OCI-LY1 (cell line): ENCODE results near the gene MAN1C1.
A peak's percentile ranks its signal among the peaks of the same experiment; 100 is the strongest.

ENCODE experiments used
- H2AFZ ChIP-seq: fragments of 200-600 bp; sonication (generic), shearing (Covaris generic); 2 replicates; pipeline ENCODE4 v1.6.0; 2014; ENCODE audit warnings: antibody characterized with exemption, mild to moderate bottlenecking, low read length
- H3F3A ChIP-seq: fragments of 200-600 bp; sonication (generic), shearing (Covaris generic); 2 replicates; pipeline ENCODE4 v1.6.0; 2014; ENCODE audit warnings: mild to moderate bottlenecking, antibody characterized with exemption, low read length, moderate library complexity; ENCODE audit not compliant: insufficient read depth
- H3K27ac ChIP-seq: fragments of 200-600 bp; sonication (generic); 2 replicates; pipeline ENCODE4 v1.5.1; 2014; ENCODE audit warnings: low read length, mixed run types, mild to moderate bottlenecking, low read depth; ENCODE audit not compliant: poor library complexity, severe bottlenecking
- H3K27me3 ChIP-seq: fragments of 200-600 bp; sonication (generic); 2 replicates; pipeline ENCODE4 v1.6.0; 2014; ENCODE audit warnings: antibody characterized with exemption, mild to moderate bottlenecking, low read length, moderate library complexity; ENCODE audit not compliant: insufficient read depth
- H3K36me3 ChIP-seq: fragments of 200-600 bp; sonication (generic); 2 replicates; pipeline ENCODE4 v1.6.1; 2014; ENCODE audit warnings: mild to moderate bottlenecking, antibody characterized with exemption, low read length, moderate library complexity, mixed read lengths; ENCODE audit not compliant: insufficient read depth
- H3K4me1 ChIP-seq: fragments of 200-600 bp; sonication (generic); 2 replicates; pipeline ENCODE4 v1.5.1; 2014; ENCODE audit warnings: mild to moderate bottlenecking, low read length, moderate library complexity; ENCODE audit not compliant: insufficient read depth, severe bottlenecking
- H3K4me2 ChIP-seq: fragments of 200-600 bp; sonication (generic), shearing (Covaris generic); 2 replicates; pipeline ENCODE4 v1.6.1; 2014; ENCODE audit warnings: low read length
- H3K4me3 ChIP-seq: fragments of 200-600 bp; sonication (generic); 2 replicates; pipeline ENCODE4 v1.5.1; 2014; ENCODE audit warnings: low read length, low read depth, mild to moderate bottlenecking, mixed read lengths; ENCODE audit not compliant: poor library complexity, severe bottlenecking
- H3K79me2 ChIP-seq: fragments of 200-600 bp; shearing (Covaris generic); 2 replicates; pipeline ENCODE4 v1.6.1; 2016; ENCODE audit warnings: mixed run types, low read length, mixed read lengths; ENCODE audit not compliant: insufficient read depth
- H3K9ac ChIP-seq: fragments of 200-600 bp; sonication (generic), shearing (Covaris generic); 2 replicates; pipeline ENCODE4 v1.6.1; 2014; ENCODE audit warnings: mild to moderate bottlenecking, low read length, mixed read lengths
- H3K9me2 ChIP-seq: fragments of 200-600 bp; sonication (generic), shearing (Covaris generic); 2 replicates; pipeline ENCODE4 v1.6.1; 2014; ENCODE audit warnings: low read depth, mild to moderate bottlenecking, low read length, mixed read lengths
- H3K9me3 ChIP-seq: fragments of 200-600 bp; shearing (Covaris generic); 2 replicates; pipeline ENCODE4 v1.6.1; 2014; ENCODE audit warnings: low read length, mixed read lengths
- H4K20me1 ChIP-seq: fragments of 200-600 bp; sonication (generic), shearing (Covaris generic); 2 replicates; pipeline ENCODE4 v1.6.0; 2016; ENCODE audit warnings: mild to moderate bottlenecking, low read length; ENCODE audit not compliant: insufficient read depth
- CTCF ChIP-seq: fragments of 200-600 bp; sonication (generic), shearing (Covaris generic); IDR thresholded peaks from 2 replicates; pipeline ENCODE4 v1.5.1; 2017; ENCODE audit warnings: mild to moderate bottlenecking, antibody characterized with exemption, low read length, moderate library complexity, mixed read lengths
- EZH2 ChIP-seq: fragments of 200-600 bp; sonication (generic), shearing (Covaris generic); IDR thresholded peaks from 2 replicates; pipeline ENCODE4 v1.8.0; 2017; ENCODE audit warnings: borderline replicate concordance, mixed run types, mild to moderate bottlenecking, antibody characterized with exemption, low read length, moderate library complexity, mixed read lengths

The MAN1C1 gene

DNA sequence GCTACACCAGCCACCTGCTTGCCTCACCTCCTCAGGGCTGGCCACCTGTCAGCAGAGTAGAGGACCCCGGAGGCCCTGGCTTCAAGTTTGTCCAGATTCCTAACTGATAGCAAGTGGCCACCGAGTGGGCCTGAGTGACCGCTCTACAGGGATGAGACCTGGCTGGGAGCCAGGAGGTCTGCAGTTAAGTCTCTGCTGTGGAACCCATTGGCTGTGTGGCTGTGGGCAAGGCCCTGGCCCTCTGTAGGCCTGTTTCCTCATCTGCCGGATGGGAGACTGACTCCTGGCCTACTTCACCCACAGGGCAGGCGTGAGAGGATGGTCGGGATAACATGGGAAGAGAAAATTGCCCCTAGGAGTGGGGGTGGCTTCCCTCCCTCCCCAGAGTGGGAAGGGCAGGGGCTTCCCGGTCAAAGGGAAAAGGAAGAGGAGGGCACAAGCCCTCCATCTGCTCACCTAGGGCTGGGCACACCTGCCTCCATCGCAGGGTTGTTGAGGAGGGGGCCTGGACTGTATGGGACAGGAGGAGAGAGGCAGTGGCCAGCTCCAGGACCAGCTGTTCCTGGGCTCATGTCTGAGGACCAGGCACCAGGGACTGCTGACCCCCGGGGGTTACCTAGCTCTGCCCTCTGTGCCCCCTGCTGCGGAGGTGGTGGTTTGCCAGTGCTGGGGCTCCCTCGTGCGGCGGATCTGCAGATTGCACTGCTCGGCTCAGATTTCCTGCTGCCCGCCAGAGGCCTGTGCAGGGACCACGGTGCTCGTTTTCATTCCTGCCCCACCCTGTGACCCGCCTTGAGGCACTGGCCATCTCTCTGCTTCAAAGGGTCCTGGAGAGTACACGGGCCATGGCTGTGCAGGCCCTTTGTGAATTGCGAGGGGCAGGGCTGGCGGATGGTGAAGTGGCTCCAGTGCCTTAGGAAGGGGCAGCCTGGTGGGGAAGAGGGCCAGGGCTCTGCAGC lies 194.0 kb downstream of the MAN1C1 start:
- Histone ChIP-seq H3K36me3 (no peaks in the 10 kb centered on the region), H3K4me3 (no peak overlapping the region), H3K9me2 (no peaks in the 10 kb centered on the region), H3K4me2 (no peak overlapping the region; the same call in 1 of the 2 replicates), H3K4me1 (peaks cover 15% of the 10 kb centered on the region), H3K79me2 (no peaks in the 10 kb centered on the region), H3K9ac (no peak overlapping the region), H3F3A (no peaks in the 10 kb centered on the region), H3K9me3 (no peaks in the 10 kb centered on the region), H4K20me1 (no peaks in the 10 kb centered on the region), H3K27me3 (no peaks in the 10 kb centered on the region), H3K27ac (no peak overlapping the region), H2AFZ (no peak overlapping the region)
- TF ChIP-seq EZH2 (no peak), CTCF (peak; percentile 95)

- no peaks in the 10 kb centered on the region for H3K27me3 ChIP-seq
- no peaks in the 10 kb centered on the region for H4K20me1 ChIP-seq
- H3K4me1 ChIP-seq = peaks cover 15% of the 10 kb centered on the region
- TF ChIP-seq EZH2 (no peak), CTCF (no peak)
- H3K9me3 ChIP-seq = no peaks in the 10 kb centered on the region
- H3F3A ChIP-seq = no peaks in the 10 kb centered on the region
- no peak overlapping the region for H3K27ac ChIP-seq
- no peaks in the 10 kb centered on the region for H3K79me2 ChIP-seq
- H3K4me2 ChIP-seq = no peak overlapping the region
- no peaks in the 10 kb centered on the region for H3K36me3 ChIP-seq
- H2AFZ ChIP-seq = no peak overlapping the region
- no peak overlapping the region for H3K4me3 ChIP-seq
- H3K9ac ChIP-seq = no peak overlapping the region
- H3K9me2 ChIP-seq = no peaks in the 10 kb centered on the region
Observed at GRCh38 chr1:25811384-25812082, 194.9 kb downstream of the MAN1C1 start.

- H3K9ac ChIP-seq = no peak overlapping the region
- no peak overlapping the region for H3K27ac ChIP-seq
- H3K79me2 ChIP-seq = no peaks in the 10 kb centered on the region
- peaks cover 15% of the 10 kb centered on the region for H3K4me1 ChIP-seq
- H3F3A ChIP-seq = no peaks in the 10 kb centered on the region
- H3K27me3 ChIP-seq = no peaks in the 10 kb centered on the region
- no peaks in the 10 kb centered on the region for H4K20me1 ChIP-seq
- no peaks in the 10 kb centered on the region for H3K9me2 ChIP-seq
- H2AFZ ChIP-seq = no peak overlapping the region
- H3K36me3 ChIP-seq = no peaks in the 10 kb centered on the region
- TF ChIP-seq EZH2 (no peak), CTCF (no peak)
- H3K4me2 ChIP-seq = no peak overlapping the region
- H3K4me3 ChIP-seq = no peak overlapping the region
- H3K9me3 ChIP-seq = no peaks in the 10 kb centered on the region
Observed at GRCh38 chr1:25813071-25813733, 196.6 kb downstream of the MAN1C1 start.
